ACHN (cell line): ENCODE data around the gene HMGA1.

Source experiments
- DNase-seq: peaks from one replicate; pipeline ENCODE4 v3.0.0-alpha.2; 2015
- in situ Hi-C: cut with HindIII; loops from 2 replicates; pipeline ENCODE4 v1.10.0; 2017; ENCODE audit warnings: low sequenced_read_pairs, low pct_ligation_motif_present, low pct_unique_long_range_greater_than_20kb

The HMGA1 gene

DNA sequence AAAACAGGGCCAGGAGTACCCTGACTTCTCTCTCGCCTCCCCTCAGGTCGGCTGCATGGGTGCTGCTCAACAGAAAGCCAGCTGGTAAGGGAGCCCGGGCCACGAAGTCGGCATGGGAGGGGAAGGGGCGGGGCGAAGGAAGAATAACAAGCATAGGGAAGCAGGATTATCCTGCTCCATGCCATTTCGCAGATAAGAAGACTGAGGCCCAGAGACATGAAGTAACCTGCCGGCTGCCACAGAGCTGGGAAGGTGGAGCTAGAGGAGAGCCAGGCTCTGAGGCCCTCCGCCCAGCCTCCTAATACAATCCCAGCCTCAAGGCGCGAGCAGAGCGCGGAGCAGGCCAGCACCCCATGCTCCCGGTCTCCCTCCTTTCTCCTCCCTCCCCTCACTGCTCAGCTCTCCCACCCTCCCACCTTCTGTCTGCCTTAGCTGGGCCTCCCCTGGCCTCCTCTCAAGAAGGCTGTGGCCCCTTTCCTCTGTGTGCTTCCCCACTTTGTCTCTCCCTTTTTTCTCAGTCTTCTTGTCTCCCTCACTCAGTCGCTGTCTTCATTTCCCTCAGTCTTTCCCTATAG lies 13.2 kb upstream of the HMGA1 start:
- no peak for DNase-seq
- in situ Hi-C loops = no loop called here

DNA sequence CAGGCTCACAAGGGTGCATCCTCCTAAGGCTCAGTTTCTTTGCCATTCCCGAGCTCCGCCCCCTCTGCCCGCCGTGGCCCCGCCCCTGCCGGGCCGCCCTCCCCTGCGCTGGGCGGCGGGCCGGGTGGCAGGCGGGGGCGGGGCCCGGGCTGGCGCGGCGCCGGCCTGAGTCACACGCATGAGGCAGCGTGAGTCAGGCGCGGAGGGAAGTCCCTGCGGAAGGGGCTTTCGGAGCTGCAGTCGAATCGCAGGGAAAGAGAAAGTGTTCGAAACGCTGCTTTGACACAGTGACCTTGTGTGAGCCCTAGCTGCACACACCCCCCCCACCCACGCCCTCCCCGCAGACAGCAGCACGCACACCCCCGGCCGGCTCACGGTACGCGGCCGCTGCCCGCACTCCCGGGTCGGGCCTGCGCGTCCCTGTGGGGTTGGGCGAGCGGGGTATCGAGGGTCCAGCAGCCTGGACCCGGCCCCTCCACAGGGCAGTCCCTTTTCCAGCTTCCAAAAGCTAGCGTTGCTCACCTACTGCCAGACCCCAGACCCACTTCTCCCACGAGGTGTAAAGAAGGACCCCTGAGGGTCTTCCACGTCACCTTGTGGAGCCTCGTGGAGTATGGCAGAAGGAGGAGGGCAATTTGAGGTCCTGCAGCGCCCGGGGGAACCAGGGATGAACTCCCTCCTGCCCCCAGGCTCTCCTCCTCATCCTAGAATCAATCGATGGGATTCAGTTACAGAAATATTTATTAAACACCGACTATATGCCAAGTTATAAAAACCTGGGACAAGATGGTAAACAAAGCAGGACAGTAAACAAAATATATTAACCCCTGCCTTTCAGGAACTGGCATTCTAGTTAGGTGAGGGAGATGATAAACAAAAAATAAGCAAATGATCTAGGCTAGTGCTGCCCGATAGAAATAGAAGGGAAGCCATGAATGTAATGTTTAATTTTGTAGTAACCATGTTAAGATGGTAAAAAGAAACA lies 12.4 kb upstream of the HMGA1 start:
- in situ Hi-C loops = no loop called here
- peak; percentile 91 for DNase-seq

GRCh38 chr6:34225551-34225950 lies 11.1 kb upstream of the HMGA1 start:
- in situ Hi-C loops = no loop called here
- no peak for DNase-seq

GRCh38 chr6:34226066-34226465 lies 10.6 kb upstream of the HMGA1 start:
- in situ Hi-C loops = no loop called here
- DNase-seq = no peak

DNA sequence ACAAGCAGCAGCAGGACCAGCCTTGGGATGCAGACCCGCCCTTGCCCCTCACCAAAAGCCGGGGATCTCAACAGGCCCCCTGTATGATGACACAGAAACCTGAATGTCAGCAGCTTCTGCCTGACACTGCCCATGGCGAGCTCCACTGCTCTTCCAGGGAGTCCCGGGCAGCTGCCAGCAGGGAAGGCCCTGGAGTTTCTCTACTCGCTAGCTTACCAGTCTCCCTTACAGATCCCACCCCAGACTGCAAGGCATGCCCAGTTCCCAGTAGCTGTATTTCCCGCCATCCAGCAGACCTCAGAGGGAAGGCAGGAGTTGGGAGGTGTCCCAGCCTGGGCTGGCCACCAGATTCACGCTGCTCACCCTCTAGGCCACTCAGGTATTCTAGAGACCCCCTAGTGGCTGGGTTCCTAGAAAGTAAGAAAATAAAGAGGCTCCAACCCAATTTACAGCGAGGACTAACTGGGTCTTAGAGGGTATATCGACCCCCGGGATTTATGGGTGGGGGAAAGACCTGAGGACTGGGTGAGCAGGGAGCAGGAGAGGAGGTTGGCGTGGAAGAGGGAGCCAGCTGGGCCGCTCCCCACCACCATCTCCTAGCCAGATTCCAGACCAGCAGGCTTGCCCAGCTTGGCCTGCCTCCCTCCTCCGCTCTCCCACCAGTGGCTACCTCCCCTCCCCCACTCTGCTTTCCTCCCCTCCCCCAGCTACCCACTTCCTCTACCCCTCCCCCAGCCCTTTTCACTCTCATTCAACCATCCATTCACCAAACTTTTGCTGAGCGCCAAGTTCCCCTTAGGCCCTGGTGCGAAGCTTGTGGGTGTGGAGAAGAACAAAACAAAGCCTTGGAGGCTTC lies 9.7 kb upstream of the HMGA1 start:
- no peak for DNase-seq
- in situ Hi-C loops = no loop called here

GRCh38 chr6:34227761-34228421 lies 8.8 kb upstream of the HMGA1 start:
- no peak for DNase-seq
- in situ Hi-C loops = no loop called here

GRCh38 chr6:34229877-34230276 lies 6.8 kb upstream of the HMGA1 start:
- in situ Hi-C loops = no loop called here
- DNase-seq = no peak

DNA sequence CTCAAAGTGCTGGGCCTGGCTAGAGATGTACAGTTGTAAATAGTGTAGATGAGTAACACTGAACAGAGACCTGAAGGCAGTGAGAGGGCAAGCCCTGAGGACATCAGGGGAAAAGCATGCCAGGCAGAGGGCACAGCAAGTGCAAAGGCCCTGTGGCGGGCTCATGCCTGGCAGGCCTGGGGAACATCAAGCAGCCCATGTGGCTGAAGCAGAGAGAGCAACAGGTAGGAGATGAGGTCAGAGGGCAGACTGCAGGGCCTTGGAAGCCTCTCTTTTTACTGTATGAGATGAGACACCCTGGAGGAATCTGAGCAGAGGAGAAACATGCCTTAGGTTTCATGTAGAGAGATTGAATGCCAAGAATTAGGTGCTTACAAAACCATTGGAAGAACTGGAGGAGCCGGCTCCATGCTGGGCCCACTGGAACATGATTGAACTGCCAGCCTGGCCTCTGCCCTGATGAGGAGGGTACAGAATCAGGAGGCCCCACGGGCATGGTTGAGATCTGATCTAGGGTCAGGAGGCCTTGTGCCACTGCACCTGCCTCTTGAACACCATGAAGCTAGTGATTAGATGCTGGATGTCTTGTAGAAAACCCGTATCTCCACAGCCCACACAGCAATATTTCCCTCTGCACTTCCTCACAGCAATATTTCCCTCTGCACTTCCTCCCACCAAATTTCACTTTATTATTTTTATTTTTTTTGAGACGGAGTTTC lies 5.9 kb upstream of the HMGA1 start:
- in situ Hi-C loops = no loop called here
- no peak for DNase-seq

DNA sequence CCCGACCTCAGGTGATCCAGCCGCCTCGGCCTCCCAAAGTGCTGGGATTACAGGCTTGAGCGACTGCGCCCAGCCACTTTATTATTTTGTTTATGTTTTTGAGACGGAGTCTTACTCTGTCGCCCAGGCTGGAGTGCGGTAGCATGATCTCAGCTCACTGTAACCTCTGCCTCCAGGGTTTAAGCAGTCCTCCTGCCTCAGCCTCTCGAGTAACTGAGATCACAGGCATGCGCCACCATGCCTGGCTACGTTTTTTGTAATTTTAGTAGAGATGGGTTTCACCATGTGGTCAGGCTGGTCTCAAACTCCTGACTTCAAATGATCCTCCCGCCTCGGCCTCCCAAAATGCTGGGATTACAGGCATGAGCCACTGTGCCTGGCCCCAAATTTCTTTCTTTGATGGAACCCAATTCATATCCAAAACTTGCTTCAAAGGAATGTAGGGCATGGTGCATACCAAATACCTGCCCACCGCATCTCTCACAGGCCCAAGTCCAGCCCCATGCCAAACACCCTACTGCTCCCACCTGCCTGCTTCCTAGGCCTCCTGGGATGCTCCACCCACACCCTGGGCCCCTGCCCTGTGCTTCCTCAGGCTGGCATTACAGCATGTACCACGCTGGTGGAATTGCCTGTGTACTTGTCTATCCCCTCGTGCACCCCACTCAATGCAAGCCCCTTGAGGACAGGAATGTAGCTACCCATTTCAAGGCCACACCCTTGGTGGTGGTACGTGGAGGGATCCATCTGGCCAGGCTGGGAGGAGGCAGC lies 4.9 kb upstream of the HMGA1 start:
- in situ Hi-C loops = no loop called here
- DNase-seq = no peak

DNA sequence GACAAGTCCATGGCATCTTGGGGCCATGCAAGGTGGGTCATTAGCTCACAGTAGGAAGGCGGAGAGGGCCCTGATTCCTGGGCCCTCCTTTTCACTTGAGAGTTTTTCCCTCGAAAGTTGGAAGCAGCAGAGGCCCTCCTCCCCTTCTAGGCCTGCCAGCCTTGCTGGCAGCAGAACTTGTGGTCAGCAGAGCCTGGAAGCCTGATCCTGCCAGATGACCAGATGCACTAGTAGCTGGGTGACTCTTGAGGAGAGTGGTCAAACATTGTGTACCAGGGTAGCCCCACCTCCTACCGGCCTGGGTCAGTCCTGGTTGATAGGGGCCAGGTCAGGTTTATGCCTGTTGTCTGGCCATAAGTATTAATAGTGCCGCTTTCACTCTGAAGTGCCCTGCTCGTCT lies 3.8 kb upstream of the HMGA1 start:
- no peak for DNase-seq
- in situ Hi-C loops = no loop called here

GRCh38 chr6:34233867-34234266 lies 2.8 kb upstream of the HMGA1 start:
- in situ Hi-C loops = no loop called here
- DNase-seq = no peak

DNA sequence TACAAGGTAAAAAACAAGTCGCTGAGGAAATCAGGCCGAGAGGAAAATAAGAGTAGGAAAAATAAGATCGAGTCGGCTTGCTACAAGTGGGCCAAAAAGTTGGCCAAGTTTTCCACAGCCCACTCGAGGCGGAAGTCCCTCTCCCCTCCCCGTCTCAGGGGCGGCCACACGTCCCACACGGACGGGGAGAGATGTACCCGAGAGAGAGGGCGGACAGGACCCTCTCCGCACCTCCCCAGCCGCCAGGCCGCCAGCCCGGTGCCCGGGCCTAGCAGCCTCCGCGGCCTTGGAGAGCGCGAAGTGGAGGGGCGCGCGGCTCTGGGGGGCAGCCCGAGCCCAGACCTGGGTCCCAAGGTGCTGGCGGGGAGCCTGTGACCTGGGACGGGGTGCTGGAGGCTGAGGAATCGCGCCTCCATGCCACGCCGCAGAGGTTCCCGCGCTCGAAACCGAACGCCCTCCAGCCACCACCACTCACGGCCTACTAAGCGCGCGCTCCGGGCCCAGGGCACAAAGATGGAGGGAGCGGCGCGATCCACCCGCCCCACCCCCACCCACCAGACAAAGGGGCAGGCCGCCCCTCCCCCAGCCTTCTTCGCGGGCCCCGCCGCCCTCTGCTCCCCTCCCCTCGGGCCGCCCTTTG lies 1.9 kb upstream of the HMGA1 start:
- in situ Hi-C loops = no loop called here
- DNase-seq = no peak

GRCh38 chr6:34235307-34236130 lies 1.2 kb upstream of the HMGA1 start:
- DNase-seq = peak; percentile 58
- in situ Hi-C loops = no loop called here

GRCh38 chr6:34236131-34236442 lies 586 bp upstream of the HMGA1 start:
- in situ Hi-C loops = no loop called here
- DNase-seq = no peak

GRCh38 chr6:34237316-34237721 lies 646 bp downstream of the HMGA1 start:
- no peak for DNase-seq
- in situ Hi-C loops = no loop called here
